Mammary epithelial cell (primary cell): ENCODE measurements around the gene PHLDA1.

Source experiments
- EZH2 ChIP-seq: IDR thresholded peaks from 2 replicates; pipeline ENCODE4 v1.6.1; 2012; ENCODE audit warnings: low read length, inconsistent platforms, borderline replicate concordance
- TF ChIP-seq, protein P1 (sequence below), 2 donors: IDR thresholded peaks in 1 of 2; conservative IDR thresholded peaks in 1 of 2; 2 replicates each; pipeline ENCODE4 v1.5.1; 2011 to 2012; ENCODE audit warnings: inconsistent platforms in 2 of 2, low read length in 2 of 2, mild to moderate bottlenecking in 2 of 2, control low read depth in 1 of 2, low read depth in 1 of 2; ENCODE audit not compliant: insufficient read depth in 1 of 2; ENCODE audit errors: extremely low read depth in 1 of 2

DNA sequence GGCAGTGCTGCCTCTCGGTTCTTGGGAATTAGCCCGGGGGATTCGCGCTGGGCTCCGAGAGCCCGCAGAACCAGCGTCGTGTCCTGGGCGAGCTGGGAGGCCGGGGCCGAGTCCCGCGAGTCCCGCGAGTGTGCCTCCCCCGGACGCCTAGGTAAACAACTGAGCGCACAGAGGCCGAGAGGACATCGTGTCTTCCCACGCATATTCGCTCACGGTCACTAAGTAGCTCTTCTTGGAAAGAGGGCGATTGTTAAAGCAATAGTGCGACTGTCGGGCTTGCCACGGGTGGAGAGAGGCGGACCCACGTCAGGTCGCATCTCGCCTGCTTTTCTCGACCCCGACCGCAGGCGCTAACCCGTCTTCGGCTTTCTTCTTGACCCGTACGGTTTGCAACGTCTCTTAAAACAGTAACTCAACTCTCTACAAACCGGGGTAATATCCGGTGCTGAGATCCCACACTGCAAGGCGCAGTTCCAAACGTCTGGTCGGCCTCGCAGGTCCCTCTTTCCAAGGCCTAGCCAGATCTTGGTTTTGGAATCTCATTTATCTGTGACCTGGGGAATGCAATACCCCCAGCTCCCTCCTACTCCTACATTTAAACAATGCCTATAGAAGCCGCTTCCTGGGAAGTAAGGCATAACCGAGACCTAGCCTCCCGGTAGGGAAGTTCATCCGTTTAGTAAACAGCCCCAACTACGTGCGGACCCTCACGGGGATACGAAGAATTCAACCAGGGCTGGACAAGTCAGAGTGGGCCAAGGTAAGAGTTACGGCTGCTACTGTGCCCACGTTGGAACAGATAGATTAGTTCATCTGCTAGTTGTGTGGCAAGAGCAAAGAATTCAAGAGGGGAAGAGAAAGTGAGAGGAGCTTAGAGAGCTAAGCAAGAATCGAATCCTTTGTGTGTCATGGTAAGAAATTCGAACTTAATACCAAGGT is 736 bp upstream of the PHLDA1 start:
- TF ChIP-seq, protein P1, sequence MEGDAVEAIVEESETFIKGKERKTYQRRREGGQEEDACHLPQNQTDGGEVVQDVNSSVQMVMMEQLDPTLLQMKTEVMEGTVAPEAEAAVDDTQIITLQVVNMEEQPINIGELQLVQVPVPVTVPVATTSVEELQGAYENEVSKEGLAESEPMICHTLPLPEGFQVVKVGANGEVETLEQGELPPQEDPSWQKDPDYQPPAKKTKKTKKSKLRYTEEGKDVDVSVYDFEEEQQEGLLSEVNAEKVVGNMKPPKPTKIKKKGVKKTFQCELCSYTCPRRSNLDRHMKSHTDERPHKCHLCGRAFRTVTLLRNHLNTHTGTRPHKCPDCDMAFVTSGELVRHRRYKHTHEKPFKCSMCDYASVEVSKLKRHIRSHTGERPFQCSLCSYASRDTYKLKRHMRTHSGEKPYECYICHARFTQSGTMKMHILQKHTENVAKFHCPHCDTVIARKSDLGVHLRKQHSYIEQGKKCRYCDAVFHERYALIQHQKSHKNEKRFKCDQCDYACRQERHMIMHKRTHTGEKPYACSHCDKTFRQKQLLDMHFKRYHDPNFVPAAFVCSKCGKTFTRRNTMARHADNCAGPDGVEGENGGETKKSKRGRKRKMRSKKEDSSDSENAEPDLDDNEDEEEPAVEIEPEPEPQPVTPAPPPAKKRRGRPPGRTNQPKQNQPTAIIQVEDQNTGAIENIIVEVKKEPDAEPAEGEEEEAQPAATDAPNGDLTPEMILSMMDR (conservative IDR thresholded peaks at IDR 0.05 in 1 of 2, IDR thresholded peaks at IDR 0.05 in 1 of 2; ENCODE audit: extremely low read depth in 1 of 2, insufficient read depth in 1 of 2, low read depth in 1 of 2, low read length in 2 of 2) = no peak
- TF ChIP-seq EZH2 = no peak
